ENCODE measurements around the gene TECPR1.

Gene TECPR1

GRCh38 chr7:98194186-98194585, 57.8 kb downstream of the TECPR1 start:
- no peak for TF ChIP-seq CREB1 (IDR thresholded peaks at IDR 0.05; ENCODE audit: low read depth)
- no peak for TF ChIP-seq TAF1 (IDR thresholded peaks at IDR 0.05; ENCODE audit: low read depth)
- no peak for TF ChIP-seq FOXM1 (IDR thresholded peaks at IDR 0.05; ENCODE audit: borderline replicate concordance, low read depth)
- no peak for TF ChIP-seq TCF12 (IDR thresholded peaks at IDR 0.05; ENCODE audit: low read depth)
- TF ChIP-seq EP300 (IDR thresholded peaks at IDR 0.05; ENCODE audit: borderline replicate concordance): no peak
- TF ChIP-seq ZBTB7A (IDR thresholded peaks at IDR 0.05; ENCODE audit: low read depth): no peak
- no peak for TF ChIP-seq USF1 (IDR thresholded peaks at IDR 0.05)
- TF ChIP-seq TEAD4 (IDR thresholded peaks at IDR 0.05): no peak
- no peak for TF ChIP-seq REST (IDR thresholded peaks at IDR 0.05; ENCODE audit: low read depth)
- no peak for TF ChIP-seq EGR1 (IDR thresholded peaks at IDR 0.05)
- no peak for TF ChIP-seq RAD21 (IDR thresholded peaks at IDR 0.05; ENCODE audit: low read depth)
- TF ChIP-seq MAX (IDR thresholded peaks at IDR 0.05): no peak
- no peak for TF ChIP-seq NFIC (IDR thresholded peaks at IDR 0.05)
- TF ChIP-seq CEBPB (IDR thresholded peaks at IDR 0.05): no peak
- TF ChIP-seq YY1 (IDR thresholded peaks at IDR 0.05; ENCODE audit: low read depth): no peak

- no peak for TF ChIP-seq NFIC (IDR thresholded peaks at IDR 0.05)
- TF ChIP-seq EGR1 (IDR thresholded peaks at IDR 0.05): no peak
- no peak for TF ChIP-seq CEBPB (IDR thresholded peaks at IDR 0.05)
- TF ChIP-seq REST (IDR thresholded peaks at IDR 0.05; ENCODE audit: low read depth): no peak
- TF ChIP-seq TEAD4 (IDR thresholded peaks at IDR 0.05): no peak
- TF ChIP-seq YY1 (IDR thresholded peaks at IDR 0.05; ENCODE audit: low read depth): no peak
- TF ChIP-seq EP300 (IDR thresholded peaks at IDR 0.05; ENCODE audit: borderline replicate concordance): no peak
- TF ChIP-seq TCF12 (IDR thresholded peaks at IDR 0.05; ENCODE audit: low read depth): no peak
- TF ChIP-seq ZBTB7A (IDR thresholded peaks at IDR 0.05; ENCODE audit: low read depth): no peak
- no peak for TF ChIP-seq TAF1 (IDR thresholded peaks at IDR 0.05; ENCODE audit: low read depth)
- TF ChIP-seq FOXM1 (IDR thresholded peaks at IDR 0.05; ENCODE audit: borderline replicate concordance, low read depth): no peak
- TF ChIP-seq RAD21 (IDR thresholded peaks at IDR 0.05; ENCODE audit: low read depth): no peak
- TF ChIP-seq MAX (IDR thresholded peaks at IDR 0.05): no peak
- no peak for TF ChIP-seq USF1 (IDR thresholded peaks at IDR 0.05)
- no peak for TF ChIP-seq CREB1 (IDR thresholded peaks at IDR 0.05; ENCODE audit: low read depth)
These were observed 58.4 kb downstream of the TECPR1 start for GRCh38 chr7:98193474-98194180.

- no peak for TF ChIP-seq RAD21 (IDR thresholded peaks at IDR 0.05; ENCODE audit: low read depth)
- TF ChIP-seq EGR1 (IDR thresholded peaks at IDR 0.05): no peak
- TF ChIP-seq YY1 (IDR thresholded peaks at IDR 0.05; ENCODE audit: low read depth): no peak
- no peak for TF ChIP-seq EP300 (IDR thresholded peaks at IDR 0.05; ENCODE audit: borderline replicate concordance)
- no peak for TF ChIP-seq TCF12 (IDR thresholded peaks at IDR 0.05; ENCODE audit: low read depth)
- TF ChIP-seq USF1 (IDR thresholded peaks at IDR 0.05): no peak
- no peak for TF ChIP-seq REST (IDR thresholded peaks at IDR 0.05; ENCODE audit: low read depth)
- no peak for TF ChIP-seq NFIC (IDR thresholded peaks at IDR 0.05)
- TF ChIP-seq CEBPB (IDR thresholded peaks at IDR 0.05): no peak
- no peak for TF ChIP-seq FOXM1 (IDR thresholded peaks at IDR 0.05; ENCODE audit: borderline replicate concordance, low read depth)
- TF ChIP-seq CREB1 (IDR thresholded peaks at IDR 0.05; ENCODE audit: low read depth): no peak
- no peak for TF ChIP-seq TAF1 (IDR thresholded peaks at IDR 0.05; ENCODE audit: low read depth)
- TF ChIP-seq ZBTB7A (IDR thresholded peaks at IDR 0.05; ENCODE audit: low read depth): no peak
- TF ChIP-seq MAX (IDR thresholded peaks at IDR 0.05): no peak
- no peak for TF ChIP-seq TEAD4 (IDR thresholded peaks at IDR 0.05)
These were observed 59.1 kb downstream of the TECPR1 start for GRCh38 chr7:98192781-98193457.

Measured in Ishikawa (cell line).